Upper lobe of left lung (tissue), 4 donors: ENCODE data around the gene C14orf119.
A peak's percentile ranks its signal among the peaks of the same experiment; 100 is the strongest.

Experiments
- POLR2A ChIP-seq, 4 donors: fragments of 450-650 bp; IDR thresholded peaks; one replicate each; pipeline ENCODE4 v1.5.1; 2016 to 2017; ENCODE audit warnings: antibody characterized with exemption in 4 of 4, mild to moderate bottlenecking in 2 of 4
- POLR2AphosphoS5 ChIP-seq, 2 donors: sonication (generic); formaldehyde crosslinking; IDR thresholded peaks; one replicate each; pipeline ENCODE4 v1.5.1; 2017; ENCODE audit warnings: antibody characterized with exemption in 2 of 2
- TF ChIP-seq, protein P1 (sequence below), 6 experiments: fragments of 450-650 bp in 4 of 6; fragments of 200-600 bp in 2 of 6; sonication (generic) in 2 of 6; IDR thresholded peaks; one replicate each; pipeline ENCODE4 v1.5.1; 2016 to 2019; ENCODE audit warnings: antibody characterized with exemption in 6 of 6

DNA sequence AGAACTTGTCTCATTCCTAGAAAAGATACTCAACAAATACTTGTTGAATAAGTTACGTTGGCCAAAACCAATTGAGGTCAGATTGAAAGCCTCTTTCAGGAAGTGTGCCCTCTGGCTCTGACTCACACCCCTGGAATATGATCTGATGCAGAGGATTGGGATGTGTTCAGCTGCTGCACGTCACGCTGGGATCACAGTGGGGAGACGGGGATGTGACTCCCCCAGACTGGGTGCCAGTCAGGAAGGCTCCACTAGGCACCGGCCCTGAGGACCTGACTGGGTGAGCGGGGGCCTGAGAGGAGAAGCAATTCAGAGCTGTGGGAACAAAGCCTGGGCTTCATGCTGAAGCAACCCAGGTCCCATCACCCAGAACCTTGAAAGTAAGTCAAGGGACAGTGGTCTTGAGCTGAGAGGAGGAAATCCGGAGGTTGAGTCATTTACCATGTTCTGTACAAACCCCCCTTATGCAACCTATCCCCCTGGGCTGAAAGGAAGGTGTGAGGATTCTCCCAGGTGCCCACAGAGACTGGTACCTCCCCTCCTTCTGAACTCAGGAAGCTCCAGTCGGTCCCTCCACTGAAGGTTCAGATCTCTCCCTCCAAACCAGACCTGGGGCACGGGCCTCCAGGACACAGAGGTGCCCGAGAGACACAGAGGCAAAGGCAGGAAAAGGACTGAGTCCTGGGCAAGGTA, 19.9 kb downstream of the C14orf119 start:
- TF ChIP-seq POLR2AphosphoS5 (IDR thresholded peaks at IDR 0.05) (peak in 1 of 2 donors; percentile 79), POLR2A (IDR thresholded peaks at IDR 0.05) (no peak)
- TF ChIP-seq, protein P1, sequence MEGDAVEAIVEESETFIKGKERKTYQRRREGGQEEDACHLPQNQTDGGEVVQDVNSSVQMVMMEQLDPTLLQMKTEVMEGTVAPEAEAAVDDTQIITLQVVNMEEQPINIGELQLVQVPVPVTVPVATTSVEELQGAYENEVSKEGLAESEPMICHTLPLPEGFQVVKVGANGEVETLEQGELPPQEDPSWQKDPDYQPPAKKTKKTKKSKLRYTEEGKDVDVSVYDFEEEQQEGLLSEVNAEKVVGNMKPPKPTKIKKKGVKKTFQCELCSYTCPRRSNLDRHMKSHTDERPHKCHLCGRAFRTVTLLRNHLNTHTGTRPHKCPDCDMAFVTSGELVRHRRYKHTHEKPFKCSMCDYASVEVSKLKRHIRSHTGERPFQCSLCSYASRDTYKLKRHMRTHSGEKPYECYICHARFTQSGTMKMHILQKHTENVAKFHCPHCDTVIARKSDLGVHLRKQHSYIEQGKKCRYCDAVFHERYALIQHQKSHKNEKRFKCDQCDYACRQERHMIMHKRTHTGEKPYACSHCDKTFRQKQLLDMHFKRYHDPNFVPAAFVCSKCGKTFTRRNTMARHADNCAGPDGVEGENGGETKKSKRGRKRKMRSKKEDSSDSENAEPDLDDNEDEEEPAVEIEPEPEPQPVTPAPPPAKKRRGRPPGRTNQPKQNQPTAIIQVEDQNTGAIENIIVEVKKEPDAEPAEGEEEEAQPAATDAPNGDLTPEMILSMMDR (IDR thresholded peaks at IDR 0.05), result no peak
